ENCODE results near the gene INTS11. TPM values are rescaled to one million over a fixed set of nuclear protein-coding genes. Genes with fewer than 3 reads are reported as not detected.
A peak's percentile ranks its signal among the peaks of the same experiment; 100 is the strongest.

Gene INTS11
- total RNA-seq, 1 donor from 2014 or later, result 94.2 TPM

GRCh38 chr1:1293263-1294249, 30.9 kb downstream of the INTS11 start:
- TF ChIP-seq CTCF (IDR thresholded peaks at IDR 0.05; ENCODE audit: insufficient read depth, low read length, poor library complexity, severe bottlenecking), result no peak

GRCh38 chr1:1292851-1293250, 31.6 kb downstream of the INTS11 start:
- no peak for TF ChIP-seq CTCF (IDR thresholded peaks at IDR 0.05; ENCODE audit: insufficient read depth, low read length, poor library complexity, severe bottlenecking)
- DNase-seq (ENCODE audit: low read depth), result no peak
- Histone ChIP-seq H3K36me3 (ENCODE audit: control insufficient read depth, insufficient read depth, low read length) (no peaks in the 10 kb centered on the region), H3K27me3 (ENCODE audit: control insufficient read depth, insufficient read depth, low read length) (peaks cover 5% of the 10 kb centered on the region), H3K4me3 (ENCODE audit: low read depth, low read length) (no peak overlapping the region)

More at GRCh38 chr1:1293263-1294249, 30.9 kb downstream of the INTS11 start:
- Histone ChIP-seq H3K36me3 (ENCODE audit: control insufficient read depth, insufficient read depth, low read length) (no peaks in the 10 kb centered on the region), H3K4me3 (ENCODE audit: low read depth, low read length) (no peak overlapping the region), H3K27me3 (ENCODE audit: control insufficient read depth, insufficient read depth, low read length) (peaks cover 5% of the 10 kb centered on the region)
- DNase-seq (ENCODE audit: low read depth), result no peak

- no peak for TF ChIP-seq CTCF (IDR thresholded peaks at IDR 0.05; ENCODE audit: insufficient read depth, low read length, poor library complexity, severe bottlenecking)
- Histone ChIP-seq H3K36me3 (ENCODE audit: control insufficient read depth, insufficient read depth, low read length) (no peaks in the 10 kb centered on the region), H3K4me3 (ENCODE audit: low read depth, low read length) (no peak overlapping the region), H3K27me3 (ENCODE audit: control insufficient read depth, insufficient read depth, low read length) (peaks cover 10% of the 10 kb centered on the region)
- no peak for DNase-seq (ENCODE audit: low read depth)
Observed at GRCh38 chr1:1292442-1292779, 32.0 kb downstream of the INTS11 start.

GRCh38 chr1:1291548-1292441, 32.7 kb downstream of the INTS11 start:
- peak; percentile 75 for TF ChIP-seq CTCF (IDR thresholded peaks at IDR 0.05; ENCODE audit: insufficient read depth, low read length, poor library complexity, severe bottlenecking)
- H3K36me3 ChIP-seq (ENCODE audit: control insufficient read depth, insufficient read depth, low read length), result no peaks in the 10 kb centered on the region
- H3K4me3 ChIP-seq (ENCODE audit: low read depth, low read length), result no peak overlapping the region
- H3K27me3 ChIP-seq (ENCODE audit: control insufficient read depth, insufficient read depth, low read length), result peaks cover 14% of the 10 kb centered on the region
- DNase-seq (ENCODE audit: low read depth), result peak; percentile 43

- DNase-seq (ENCODE audit: low read depth), result no peak
- TF ChIP-seq CTCF (IDR thresholded peaks at IDR 0.05; ENCODE audit: insufficient read depth, low read length, poor library complexity, severe bottlenecking), result no peak
- H3K4me3 ChIP-seq (ENCODE audit: low read depth, low read length), result no peak overlapping the region
- H3K36me3 ChIP-seq (ENCODE audit: control insufficient read depth, insufficient read depth, low read length), result no peaks in the 10 kb centered on the region
- peaks cover 21% of the 10 kb centered on the region for H3K27me3 ChIP-seq (ENCODE audit: control insufficient read depth, insufficient read depth, low read length)
Observed at GRCh38 chr1:1291023-1291528, 33.4 kb downstream of the INTS11 start.
